GM21529 (cell line): Measurements from ENCODE around the gene ARSB.
"Not testable (repeated sequence)": the region's sequence is repeated elsewhere in the genome, so short reads cannot be mapped to it uniquely, and the experiment has no call there.

ENCODE experiments used
- ATAC-seq: cut with Tn5 transposase; IDR thresholded peaks from one replicate; pipeline ENCODE4 v1.9.1; 2021; ENCODE audit not compliant: unreplicated experiment

The ARSB gene

DNA sequence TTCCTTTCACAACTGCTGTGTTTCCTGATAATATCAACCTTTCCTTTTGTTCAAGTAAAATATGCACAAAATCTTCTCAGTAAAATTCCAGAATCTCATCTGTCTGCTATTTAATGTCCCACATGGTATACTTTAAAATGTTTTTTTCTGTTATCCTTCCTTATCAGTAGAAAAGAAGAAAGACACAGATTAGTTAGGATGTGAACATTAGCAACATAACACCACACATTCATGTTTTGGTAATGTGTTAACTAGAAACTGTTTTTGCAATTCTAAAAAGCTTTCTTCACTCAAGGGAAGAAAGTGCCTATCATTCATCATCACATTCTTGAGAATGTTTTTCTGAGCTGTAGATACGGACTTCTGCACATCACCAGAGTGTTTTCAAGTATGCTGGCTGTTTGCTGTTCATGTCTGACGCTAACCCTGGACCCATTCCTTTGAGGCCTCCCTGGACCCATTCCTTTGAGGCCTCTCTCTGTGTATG, 10.5 kb upstream of the ARSB start:
- ATAC-seq, result no peak

DNA sequence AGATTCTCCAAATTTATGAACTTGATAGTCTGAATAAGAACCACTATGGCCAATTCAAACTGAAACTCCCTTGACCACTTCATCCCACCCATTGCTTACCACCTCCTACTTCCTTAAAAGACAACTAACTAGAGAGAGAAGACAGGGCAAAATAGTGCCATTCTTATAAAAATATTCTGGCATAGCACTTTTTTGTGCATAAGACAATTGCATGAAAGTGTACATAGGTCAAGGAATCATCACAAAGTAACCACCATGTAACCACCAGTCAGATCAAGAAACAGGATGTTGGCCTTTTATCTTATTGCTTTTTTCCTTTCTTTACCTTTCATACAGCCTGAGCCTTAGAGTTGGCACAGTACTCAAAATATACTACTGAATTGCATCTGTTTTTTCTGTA, 8.1 kb upstream of the ARSB start:
- no peak for ATAC-seq

DNA sequence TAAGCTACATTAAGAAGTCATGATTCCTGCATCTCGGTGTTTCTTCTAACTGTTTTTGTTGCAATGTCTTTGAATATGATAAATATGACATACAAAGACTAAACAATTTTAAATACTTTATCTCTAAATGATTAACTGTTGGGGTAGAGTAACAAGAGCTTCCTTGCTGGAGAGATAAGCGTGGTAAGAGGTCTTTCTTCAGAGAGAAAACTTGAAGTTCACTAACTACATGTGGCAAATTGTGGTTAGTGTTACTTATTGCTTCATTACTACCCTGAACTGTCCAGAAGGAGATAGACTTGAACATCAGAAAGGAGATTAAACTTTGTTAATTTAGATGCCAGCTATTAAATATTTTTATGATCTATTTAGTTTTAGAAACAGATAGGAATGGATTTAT, 7.0 kb upstream of the ARSB start:
- no peak for ATAC-seq

DNA sequence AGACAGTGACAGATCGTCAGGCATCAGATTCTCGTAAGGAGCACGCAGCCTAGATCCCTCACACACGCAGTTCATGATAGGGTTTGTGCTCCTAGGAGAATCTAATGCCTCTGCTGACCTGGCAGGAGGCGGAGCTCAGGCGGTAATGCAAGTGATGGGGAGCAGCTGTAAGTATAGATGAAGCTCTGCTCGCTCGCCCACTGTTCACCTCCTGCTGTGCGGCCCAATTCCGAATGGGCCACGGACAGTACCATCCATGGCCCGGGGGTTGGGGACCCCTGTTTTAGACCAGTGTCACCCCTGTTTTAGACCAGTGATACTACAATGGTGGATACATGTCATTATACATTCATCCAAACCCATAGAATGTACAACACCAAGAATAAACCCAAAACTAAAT, 4.0 kb upstream of the ARSB start:
- no peak for ATAC-seq

DNA sequence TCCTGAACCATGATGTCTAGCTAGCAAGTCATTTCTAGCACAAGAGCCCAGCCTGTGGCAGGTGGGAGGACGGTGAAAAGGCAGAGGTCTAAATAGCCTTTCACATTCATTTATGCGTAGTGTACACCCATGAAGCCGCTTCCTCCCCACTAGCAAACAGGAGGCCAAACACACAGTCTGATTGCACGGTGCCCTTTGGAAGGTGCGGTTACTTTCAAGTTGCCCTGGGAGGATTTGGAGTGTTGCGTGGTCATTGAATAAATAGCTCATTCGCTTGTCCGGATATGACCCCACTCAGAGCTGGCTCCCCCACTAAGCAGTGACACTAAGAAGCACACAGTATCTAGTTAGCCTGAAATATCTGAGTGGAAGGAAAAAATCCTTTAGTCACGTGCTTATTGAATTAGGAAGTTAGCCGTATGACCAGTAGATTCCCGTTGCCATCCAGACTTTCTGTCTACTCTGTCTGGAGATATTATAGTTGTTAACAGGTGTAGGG, 664 bp upstream of the ARSB start:
- ATAC-seq, result peak; percentile 50

DNA sequence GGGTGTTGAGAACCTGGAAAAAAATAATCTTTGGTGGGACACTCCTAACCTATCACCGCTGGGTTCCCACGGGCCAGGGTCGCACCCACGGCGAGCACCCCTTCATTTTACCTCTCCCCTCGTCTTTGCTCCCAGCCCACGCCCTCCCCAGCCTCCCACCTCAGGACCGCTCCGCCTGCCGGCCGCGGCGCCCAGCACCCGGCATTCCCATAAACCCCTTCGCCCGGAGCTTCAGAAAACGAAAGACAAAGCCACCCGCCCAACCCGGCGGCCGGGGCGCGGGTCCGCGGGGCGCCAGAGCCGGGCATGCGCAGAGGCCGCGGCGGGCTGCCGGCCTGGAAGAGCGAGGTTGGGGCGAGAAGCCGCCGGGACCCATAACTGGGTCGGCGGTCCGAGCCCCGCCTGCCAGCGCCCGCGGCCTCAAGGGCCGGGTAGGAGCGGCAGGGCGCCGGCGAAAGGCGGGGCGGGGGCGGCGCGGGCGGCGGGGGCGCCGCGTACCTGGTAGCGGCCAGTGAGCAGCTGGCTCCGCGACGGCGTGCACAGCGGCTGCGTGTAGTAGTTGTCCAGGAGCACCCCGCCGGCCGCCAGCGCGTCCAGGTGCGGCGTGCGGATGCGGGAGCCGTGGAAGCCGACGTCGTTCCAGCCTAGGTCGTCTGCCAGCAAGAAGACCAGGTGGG, 533 bp downstream of the ARSB start:
- peak; percentile 55 for ATAC-seq

DNA sequence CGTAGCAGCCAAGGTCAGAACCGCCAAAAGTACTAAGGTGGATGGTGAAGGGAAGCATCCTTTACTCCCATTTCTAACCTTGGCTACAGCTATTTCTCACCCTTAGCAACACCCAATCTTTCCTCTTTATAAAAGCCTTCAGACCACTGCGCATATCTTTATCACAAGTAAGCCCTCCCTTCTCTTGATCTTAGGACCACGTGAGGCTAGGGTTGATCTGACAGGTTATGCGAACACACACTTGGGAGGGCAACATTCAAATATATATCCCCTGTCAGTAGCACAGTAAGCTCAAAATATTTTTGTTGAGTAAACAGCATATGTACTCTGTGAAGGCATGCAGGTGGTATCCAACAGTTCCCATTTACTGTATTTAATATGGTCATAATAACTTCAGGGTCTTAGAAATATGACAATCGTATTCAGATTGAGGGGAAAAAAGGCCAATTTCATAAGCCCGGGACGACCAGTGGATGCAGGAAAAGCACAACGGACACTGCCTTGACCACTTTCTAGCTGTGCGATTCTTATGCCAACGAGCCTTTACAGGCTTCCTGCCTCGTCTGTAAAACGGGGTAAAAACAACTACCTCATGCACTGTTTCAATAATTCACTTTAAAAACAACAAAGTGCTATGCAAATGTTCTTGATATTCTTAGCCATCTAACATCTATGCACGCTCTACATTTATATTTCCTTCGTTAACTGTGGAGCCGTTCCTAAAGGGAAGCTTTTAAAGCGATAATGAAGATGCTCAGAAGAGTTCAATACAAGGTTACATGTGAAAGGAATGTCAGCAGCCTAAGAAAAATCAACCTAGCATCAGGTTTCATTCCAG, 1.3 kb downstream of the ARSB start:
- no peak for ATAC-seq

DNA sequence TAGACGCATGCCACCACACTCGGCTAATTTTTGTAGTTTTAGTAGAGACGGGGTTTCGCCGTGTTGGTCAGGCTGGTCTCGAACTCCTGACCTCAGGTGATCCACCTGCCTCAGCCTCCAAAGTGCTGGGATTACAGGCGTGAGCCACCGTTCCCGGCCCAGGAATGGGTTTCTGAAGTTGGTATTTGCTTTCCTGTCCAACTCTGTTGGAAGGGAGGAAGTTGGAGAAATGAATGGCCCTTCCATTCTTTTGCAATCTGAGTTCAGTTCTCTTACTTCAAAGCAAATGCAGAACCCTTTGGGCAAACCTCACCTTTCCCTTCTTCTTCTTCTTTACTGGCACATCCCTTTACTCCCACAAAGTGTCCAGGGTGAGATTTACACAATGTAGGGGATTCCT, 1.9 kb downstream of the ARSB start:
- not testable (repeated sequence) for ATAC-seq

DNA sequence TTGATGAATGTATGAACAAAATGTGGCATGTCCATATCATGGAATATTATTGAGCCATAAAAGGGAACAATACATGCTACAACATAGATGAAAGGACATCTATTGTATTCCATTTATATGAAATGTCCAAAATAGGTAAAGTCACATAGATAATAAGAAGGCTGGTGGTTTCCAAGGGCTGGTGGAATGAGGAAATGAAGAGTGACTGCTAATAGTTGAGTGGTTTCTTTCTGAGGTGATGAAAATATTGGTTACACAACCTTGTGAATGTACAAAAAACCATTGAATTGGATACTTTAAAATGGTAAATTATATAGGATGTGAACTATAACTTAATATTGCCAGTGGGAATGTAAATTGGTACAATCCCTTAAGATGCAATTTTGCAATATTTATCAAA, 5.2 kb downstream of the ARSB start:
- no peak for ATAC-seq

DNA sequence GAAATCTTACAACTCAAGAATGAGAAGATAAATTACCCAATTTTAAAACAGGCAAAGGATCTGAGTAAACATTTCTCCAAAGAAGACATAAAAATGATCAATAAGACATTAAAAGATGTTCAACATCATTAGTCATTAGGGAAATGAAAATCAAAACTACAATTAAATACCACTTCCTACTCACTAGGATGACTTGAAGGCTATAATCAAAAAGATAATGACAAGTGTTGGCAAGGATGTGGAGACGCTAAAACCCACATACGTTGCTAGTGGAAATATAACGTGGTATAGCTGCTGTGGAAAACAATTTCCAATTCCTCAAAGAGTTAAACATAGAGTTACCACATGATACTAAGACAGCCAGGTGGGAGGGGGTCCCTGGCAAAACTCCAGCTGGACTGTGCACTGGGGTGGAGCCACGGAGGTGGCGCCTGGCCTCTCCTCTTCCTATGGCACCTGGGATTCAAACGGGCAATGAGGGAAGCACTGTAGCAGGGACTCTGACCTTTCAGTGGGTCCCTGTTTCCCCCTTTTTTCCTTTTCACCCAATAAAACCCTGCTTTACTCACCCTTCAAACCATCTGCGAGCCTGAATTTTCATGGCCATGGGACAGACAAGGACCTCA, 5.9 kb downstream of the ARSB start:
- ATAC-seq, result no peak

DNA sequence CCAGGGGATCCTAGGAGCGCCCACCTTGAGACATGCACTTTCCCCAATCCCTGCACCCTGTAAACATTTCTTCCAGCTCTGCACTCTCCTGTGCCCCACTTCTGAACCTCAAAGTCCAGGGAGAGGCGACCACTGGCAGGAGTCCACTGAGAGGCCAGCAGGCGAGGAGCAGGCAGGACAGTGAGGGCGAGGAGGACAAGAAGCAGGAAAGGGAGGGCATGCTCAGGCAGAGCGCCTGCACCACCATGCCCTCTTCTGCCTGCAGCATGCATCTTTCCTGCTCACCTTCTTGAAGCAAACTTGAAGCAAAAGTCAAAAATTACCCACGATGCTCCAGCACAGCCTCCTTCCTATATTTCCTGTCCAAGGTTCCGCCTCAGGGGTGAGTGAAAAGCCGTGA, 10.1 kb downstream of the ARSB start:
- ATAC-seq, result no peak

DNA sequence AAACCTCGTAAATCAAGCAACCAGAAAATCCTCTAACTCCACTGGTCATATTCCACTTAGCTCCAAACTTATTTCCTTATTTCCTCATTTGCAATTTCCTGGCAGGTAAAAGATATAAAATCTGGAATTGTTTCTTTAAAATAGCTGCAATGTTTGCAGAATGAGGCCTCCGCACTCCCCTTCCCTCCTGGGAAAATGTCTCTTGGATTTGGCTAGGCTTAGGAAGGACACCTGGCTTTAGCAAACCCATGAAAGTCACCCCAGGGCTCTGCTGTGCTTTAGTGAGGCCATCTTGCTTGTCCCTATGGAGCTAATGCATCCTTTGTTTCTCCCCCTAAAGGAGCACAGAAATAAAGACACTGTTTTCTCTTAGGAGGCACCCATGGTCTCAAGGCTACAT, 10.5 kb downstream of the ARSB start:
- ATAC-seq, result no peak

DNA sequence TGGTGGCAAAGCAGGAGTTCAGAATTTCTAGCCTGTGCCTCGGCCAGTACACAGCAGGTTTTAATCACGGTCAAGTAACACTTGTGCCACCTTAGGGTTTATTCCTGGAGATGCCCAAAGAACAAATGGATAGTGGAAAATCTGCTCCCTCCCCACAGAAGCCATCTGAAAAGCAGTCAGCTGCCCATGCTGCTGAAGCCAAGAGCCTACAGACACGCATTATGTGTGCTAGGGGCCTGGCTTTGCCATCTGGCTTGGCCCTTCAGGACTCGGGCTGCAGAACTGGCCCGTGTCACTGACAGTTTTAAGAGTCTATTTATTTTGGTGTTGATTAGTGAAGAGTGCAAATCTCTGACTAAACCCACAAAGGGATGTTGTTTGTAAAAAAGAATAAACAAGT, 11.1 kb downstream of the ARSB start:
- ATAC-seq, result no peak

DNA sequence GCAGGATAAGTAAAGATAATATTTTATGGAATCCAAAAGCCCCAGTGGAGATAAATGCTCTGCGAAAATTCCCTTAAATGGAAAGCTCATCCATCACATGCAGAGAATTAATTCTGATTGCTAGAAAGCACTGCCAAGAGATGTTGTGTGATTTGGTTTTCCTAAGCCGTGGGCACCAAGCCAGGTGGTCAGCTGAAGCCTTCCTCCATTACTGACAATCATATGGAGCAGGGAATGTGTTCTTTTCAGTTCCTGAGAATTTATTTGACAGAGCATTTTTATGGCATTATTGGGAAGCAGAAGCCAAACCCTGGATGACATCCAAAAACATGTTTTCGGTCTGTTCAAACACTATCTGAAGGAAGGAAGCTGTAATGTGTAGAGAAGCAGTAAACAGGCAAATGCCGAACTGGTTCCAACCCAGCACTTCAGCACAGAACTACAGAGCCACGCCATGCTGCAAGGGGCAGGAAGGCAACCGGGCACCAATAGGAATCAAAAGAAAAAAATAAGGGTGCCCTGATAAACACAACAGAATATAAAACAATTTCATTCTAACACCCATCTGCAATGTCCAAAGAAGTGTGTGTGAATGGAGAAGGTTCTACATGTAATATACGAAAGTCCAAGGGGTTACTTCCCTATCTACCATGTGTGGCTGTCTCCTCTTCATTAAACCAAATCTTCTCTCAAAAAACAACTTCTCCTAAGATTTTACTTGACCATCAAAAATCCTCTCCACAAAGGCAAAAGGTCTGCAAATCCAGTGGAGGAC, 12.3 kb downstream of the ARSB start:
- no peak for ATAC-seq

DNA sequence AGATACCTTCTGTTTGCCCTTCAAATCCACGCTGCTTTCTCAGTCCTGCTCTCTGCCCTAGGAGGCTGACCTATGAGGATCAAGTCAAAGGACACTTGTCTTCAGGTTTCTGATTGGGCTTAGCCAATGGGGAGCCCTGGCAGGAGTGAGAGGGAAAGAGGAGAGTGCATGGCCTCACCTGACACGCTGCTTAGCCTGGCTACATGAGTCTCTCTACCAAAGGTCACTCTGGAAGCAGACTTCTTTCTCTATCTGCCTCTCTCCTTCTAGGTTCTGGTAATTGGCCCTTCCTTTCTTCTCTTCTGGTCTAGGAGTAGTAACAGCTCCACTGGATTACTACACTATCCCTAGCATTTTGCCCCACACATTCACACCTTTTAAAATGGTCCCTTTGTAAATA, 13.1 kb downstream of the ARSB start:
- no peak for ATAC-seq

DNA sequence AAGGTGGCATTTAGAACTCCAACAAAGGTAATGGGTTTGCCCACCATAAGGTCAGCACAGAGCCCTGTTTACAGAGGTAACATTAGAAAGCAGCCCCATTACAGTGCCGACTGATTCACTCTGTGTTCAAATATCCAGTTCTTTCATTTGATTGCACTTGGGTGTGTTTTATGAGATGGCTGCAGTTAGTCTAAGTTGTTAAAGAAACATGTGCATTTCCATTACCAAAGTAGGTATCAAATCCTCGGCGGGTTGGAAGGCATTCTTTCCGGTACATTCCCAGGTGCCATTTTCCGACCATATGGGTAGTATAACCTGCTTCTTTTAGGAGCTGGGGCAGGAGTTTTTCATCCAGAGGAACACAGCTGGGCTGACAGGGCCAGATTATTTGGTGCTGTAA, 16.3 kb downstream of the ARSB start:
- ATAC-seq, result no peak

DNA sequence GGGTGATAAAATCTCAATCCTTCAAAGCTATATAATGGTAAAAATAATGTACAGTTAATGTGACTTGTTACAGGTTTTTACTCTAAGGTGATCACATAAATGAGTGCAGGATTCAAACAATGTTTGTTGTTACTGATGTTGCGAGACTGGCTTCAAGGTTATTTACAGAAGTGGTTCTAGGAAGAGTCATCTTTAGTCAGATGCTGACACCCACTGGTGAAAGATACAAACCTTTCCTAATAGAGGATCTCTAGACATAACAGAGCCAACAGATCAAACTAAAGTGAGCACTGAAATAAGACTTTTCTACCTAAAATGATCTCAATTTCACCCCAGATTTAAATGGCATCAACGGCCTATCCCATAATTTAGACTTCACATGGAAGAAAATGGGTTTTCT, 20.2 kb downstream of the ARSB start:
- no peak for ATAC-seq

DNA sequence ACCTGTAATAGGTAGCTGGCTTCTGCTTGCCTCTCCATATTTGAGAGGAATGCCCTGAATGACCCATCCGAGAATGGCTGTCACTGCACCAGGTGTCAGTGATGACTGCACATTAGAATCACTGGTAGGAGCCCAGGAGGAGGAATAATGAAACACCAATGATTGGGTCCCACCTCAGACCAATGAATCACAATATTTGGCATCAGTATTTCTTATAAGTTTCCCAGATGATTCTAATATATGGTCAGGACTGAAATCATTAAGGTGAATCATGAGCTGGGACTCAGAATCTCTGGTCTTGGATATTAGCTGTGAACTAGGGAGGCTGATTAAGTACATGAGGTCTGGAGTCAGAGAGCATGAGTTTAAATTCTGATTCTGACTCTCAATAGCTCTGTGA, 23.4 kb downstream of the ARSB start:
- ATAC-seq, result no peak

DNA sequence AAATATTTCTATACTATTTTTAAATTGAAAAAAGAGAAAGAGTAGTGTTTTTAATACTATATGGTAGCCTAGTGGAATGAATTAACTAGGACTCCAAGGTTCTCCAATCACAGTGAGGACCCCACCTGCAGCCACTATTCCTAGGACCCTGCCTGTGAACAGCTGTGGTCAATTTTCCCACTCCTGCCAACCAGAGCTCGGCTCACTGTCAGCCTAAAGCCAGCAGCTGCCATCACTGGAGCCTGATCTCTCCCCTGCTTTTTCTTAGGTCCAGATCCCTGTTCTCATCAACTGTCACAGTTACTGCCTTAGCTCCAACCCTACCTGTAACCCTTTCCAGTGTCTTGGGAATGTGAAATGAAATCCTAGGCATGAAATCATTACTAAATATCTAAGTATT, 25.3 kb downstream of the ARSB start:
- ATAC-seq, result no peak

DNA sequence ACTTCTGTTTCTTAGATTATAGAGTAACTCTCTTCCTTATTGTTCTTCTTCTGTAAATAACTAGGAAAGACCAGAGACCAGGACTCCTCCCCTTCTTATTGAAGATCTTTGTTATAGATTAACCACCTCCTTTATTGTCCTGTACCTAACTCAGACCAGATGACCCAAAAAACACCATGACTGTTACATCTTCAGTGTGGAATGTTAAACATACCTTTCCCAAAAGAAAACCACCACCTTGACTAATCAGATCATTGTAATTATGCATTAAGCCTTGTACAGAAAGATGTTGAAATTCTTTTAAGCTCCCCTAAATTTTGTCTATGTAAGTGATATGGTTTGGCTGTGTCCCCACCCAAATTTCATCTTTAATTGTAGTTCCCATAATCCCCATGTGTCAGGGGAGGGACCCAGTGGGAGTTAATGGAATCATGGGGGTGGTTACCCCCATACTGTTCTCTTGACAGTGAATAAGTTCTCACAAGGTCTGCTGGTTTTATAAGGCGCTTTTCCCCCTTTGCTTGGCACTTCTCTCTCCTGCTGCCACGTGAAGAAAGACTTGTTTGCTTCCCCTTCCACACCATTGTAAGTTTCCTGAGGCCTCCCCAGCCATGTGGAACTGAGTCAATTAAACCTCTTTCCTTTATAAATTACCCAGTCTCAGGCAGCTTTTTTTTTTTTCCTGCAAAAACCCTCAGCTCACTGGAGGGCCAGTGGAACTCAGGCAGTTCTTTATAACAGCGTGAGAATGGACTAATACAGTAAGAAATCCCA, 26.3 kb downstream of the ARSB start:
- no peak for ATAC-seq
